ENCODE results near the gene SECISBP2. TPM values are rescaled to one million over a fixed set of nuclear protein-coding genes. Genes with fewer than 3 reads are reported as not detected.

Gene SECISBP2
- total and polyA plus RNA-seq, 2 experiments from 2014 or later: 12.2 to 13.0 TPM

- Histone ChIP-seq H3K4me2 (ENCODE audit: unreplicated experiment) (peak within 1 kb of the TSS; percentile 96), H3K4me1 (ENCODE audit: insufficient read depth) (peaks cover 35% of the 10 kb centered on the region), H3K9ac (peak within 1 kb of the TSS; percentile 98), H3K27me3 (replicated peaks; ENCODE audit: insufficient read depth) (no peaks in the 10 kb centered on the region), H3K36me3 (ENCODE audit: low read depth) (no peaks in the 10 kb centered on the region), H3F3A (ENCODE audit: insufficient read depth) (peaks cover 15% of the 10 kb centered on the region), H2AFZ (peak within 1 kb of the TSS; percentile 82), H3K79me2 (ENCODE audit: insufficient read depth) (peaks cover 60% of the 10 kb centered on the region), H3K27ac (peak within 1 kb of the TSS; percentile 97), H3K9me2 (ENCODE audit: insufficient read depth) (no peaks in the 10 kb centered on the region), H4K20me1 (ENCODE audit: insufficient read depth) (no peaks in the 10 kb centered on the region), H3K9me3 (ENCODE audit: low read depth) (no peaks in the 10 kb centered on the region), H3K4me3 (peak within 1 kb of the TSS; percentile 88)
- peak; percentile 100 for DNase-seq
- no peak for TF ChIP-seq EZH2phosphoT487 (IDR thresholded peaks at IDR 0.05; ENCODE audit: insufficient read depth, low read depth)
- TF ChIP-seq EZH2 (IDR thresholded peaks at IDR 0.05; ENCODE audit: insufficient read depth, poor library complexity, severe bottlenecking): no peak
- WGBS, 2 experiments (ENCODE audit: low coverage in 1 of 2, low lambda C conversion rate in 2 of 2, missing lambda C conversion rate in 2 of 2): 1% methylated on average over 67 to 85 of the region's 86 CpGs
- in situ Hi-C loops (cut with MboI): no loop called here
These were observed 7.6 kb upstream of the SECISBP2 start, which contains the start of gene CKS2 for GRCh38 chr9:89310475-89311345. Gene CKS2, plus strand, starts transcription at chr9:89311195. Its CDS starts 98 bp downstream, at chr9:89311293.

- in situ Hi-C loops (cut with MboI): no loop called here
- no peaks in the 10 kb centered on the region for H3K36me3 ChIP-seq (ENCODE audit: low read depth)
- H3K4me1 ChIP-seq (ENCODE audit: insufficient read depth): peaks cover 35% of the 10 kb centered on the region
- H2AFZ ChIP-seq: peak overlapping the region; percentile 82
- H3F3A ChIP-seq (ENCODE audit: insufficient read depth): peaks cover 24% of the 10 kb centered on the region
- peak overlapping the region; percentile 86 for H3K9ac ChIP-seq
- peak; percentile 52 for DNase-seq
- H3K79me2 ChIP-seq (ENCODE audit: insufficient read depth): peaks cover 68% of the 10 kb centered on the region
- peak overlapping the region; percentile 88 for H3K4me3 ChIP-seq
- peak overlapping the region; percentile 49 for H3K27ac ChIP-seq
- H4K20me1 ChIP-seq (ENCODE audit: insufficient read depth): no peaks in the 10 kb centered on the region
- TF ChIP-seq EZH2phosphoT487 (IDR thresholded peaks at IDR 0.05; ENCODE audit: insufficient read depth, low read depth) (no peak), EZH2 (IDR thresholded peaks at IDR 0.05; ENCODE audit: insufficient read depth, poor library complexity, severe bottlenecking) (no peak)
- H3K9me3 ChIP-seq (ENCODE audit: low read depth): no peaks in the 10 kb centered on the region
- 1% methylated on average over 30 to 34 of the region's 54 CpGs for WGBS, 2 experiments (ENCODE audit: low coverage in 1 of 2, low lambda C conversion rate in 2 of 2, missing lambda C conversion rate in 2 of 2)
- H3K4me2 ChIP-seq (ENCODE audit: unreplicated experiment): peak overlapping the region; percentile 84
- no peaks in the 10 kb centered on the region for H3K27me3 ChIP-seq (replicated peaks; ENCODE audit: insufficient read depth)
- no peaks in the 10 kb centered on the region for H3K9me2 ChIP-seq (ENCODE audit: insufficient read depth)
These were observed 6.7 kb upstream of the SECISBP2 start for GRCh38 chr9:89311346-89312221.

GRCh38 chr9:89312222-89312571 is 6.1 kb upstream of the SECISBP2 start:
- Histone ChIP-seq H4K20me1 (ENCODE audit: insufficient read depth) (no peaks in the 10 kb centered on the region), H3K27ac (peak overlapping the region; percentile 49)
- no peak for TF ChIP-seq EZH2 (IDR thresholded peaks at IDR 0.05; ENCODE audit: insufficient read depth, poor library complexity, severe bottlenecking)
- no peak for TF ChIP-seq EZH2phosphoT487 (IDR thresholded peaks at IDR 0.05; ENCODE audit: insufficient read depth, low read depth)

GRCh38 chr9:89313842-89314241 is 4.5 kb upstream of the SECISBP2 start:
- WGBS, 2 experiments (ENCODE audit: low coverage in 1 of 2, low lambda C conversion rate in 2 of 2, missing lambda C conversion rate in 2 of 2): 50 to 56% methylated on average over 1 of the region's 1 CpG
- DNase-seq: peak; percentile 58
- 0 out of 2 replicates have a peak, but pooled peaks cover 4% of the 10 kb centered on the region for H3K36me3 ChIP-seq (ENCODE audit: low read depth)

More at GRCh38 chr9:89312222-89312571, 6.1 kb upstream of the SECISBP2 start:
- WGBS, 2 experiments (ENCODE audit: low coverage in 1 of 2, low lambda C conversion rate in 2 of 2, missing lambda C conversion rate in 2 of 2): 5% methylated on average over 8 of the region's 8 CpGs
- Histone ChIP-seq H3K4me2 (ENCODE audit: unreplicated experiment) (peak overlapping the region; percentile 84), H3K79me2 (ENCODE audit: insufficient read depth) (peaks cover 75% of the 10 kb centered on the region), H2AFZ (peak overlapping the region; percentile 82), H3F3A (ENCODE audit: insufficient read depth) (peaks cover 30% of the 10 kb centered on the region), H3K4me1 (ENCODE audit: insufficient read depth) (peaks cover 35% of the 10 kb centered on the region), H3K9me3 (ENCODE audit: low read depth) (no peaks in the 10 kb centered on the region), H3K27me3 (replicated peaks; ENCODE audit: insufficient read depth) (no peaks in the 10 kb centered on the region), H3K4me3 (peak overlapping the region; percentile 88), H3K9ac (peak overlapping the region; percentile 86), H3K9me2 (ENCODE audit: insufficient read depth) (no peaks in the 10 kb centered on the region), H3K36me3 (ENCODE audit: low read depth) (0 out of 2 replicates have a peak, but pooled peaks cover 2% of the 10 kb centered on the region)
- in situ Hi-C loops (cut with MboI): no loop called here
- peak; percentile 58 for DNase-seq

More at GRCh38 chr9:89313842-89314241, 4.5 kb upstream of the SECISBP2 start:
- H3K79me2 ChIP-seq (ENCODE audit: insufficient read depth): peaks cover 82% of the 10 kb centered on the region
- H3K9ac ChIP-seq: peak overlapping the region; percentile 86
- H2AFZ ChIP-seq: peak overlapping the region; percentile 82
- peak overlapping the region; percentile 40 for H3K27ac ChIP-seq
- no peak for TF ChIP-seq EZH2 (IDR thresholded peaks at IDR 0.05; ENCODE audit: insufficient read depth, poor library complexity, severe bottlenecking)
- H3K9me3 ChIP-seq (ENCODE audit: low read depth): no peaks in the 10 kb centered on the region
- peaks cover 39% of the 10 kb centered on the region for H3F3A ChIP-seq (ENCODE audit: insufficient read depth)
- no peaks in the 10 kb centered on the region for H3K27me3 ChIP-seq (replicated peaks; ENCODE audit: insufficient read depth)
- peak overlapping the region; percentile 84 for H3K4me2 ChIP-seq (ENCODE audit: unreplicated experiment)
- H3K4me3 ChIP-seq: peak overlapping the region; percentile 88
- in situ Hi-C loops (cut with MboI): no loop called here
- no peaks in the 10 kb centered on the region for H4K20me1 ChIP-seq (ENCODE audit: insufficient read depth)
- no peaks in the 10 kb centered on the region for H3K9me2 ChIP-seq (ENCODE audit: insufficient read depth)
- H3K4me1 ChIP-seq (ENCODE audit: insufficient read depth): peaks cover 43% of the 10 kb centered on the region
